Retinal pigment epithelial cell (primary cell): Measurements from ENCODE around the gene FGF8.

Experiments used
- DNase-seq: peaks from one replicate; pipeline ENCODE4 v3.0.0-alpha.2; 2010; ENCODE audit warnings: low read depth
- H3K4me3 ChIP-seq: 2 replicates; pipeline ENCODE4 v1.5.1; 2011; ENCODE audit warnings: mild to moderate bottlenecking, low read length, control low read depth, moderate library complexity
- TF ChIP-seq, protein P1 (sequence below): conservative IDR thresholded peaks from 2 replicates; pipeline ENCODE4 v1.5.1; 2011; ENCODE audit warnings: low read depth, low read length, control low read depth, inconsistent platforms

FGF8 gene

DNA sequence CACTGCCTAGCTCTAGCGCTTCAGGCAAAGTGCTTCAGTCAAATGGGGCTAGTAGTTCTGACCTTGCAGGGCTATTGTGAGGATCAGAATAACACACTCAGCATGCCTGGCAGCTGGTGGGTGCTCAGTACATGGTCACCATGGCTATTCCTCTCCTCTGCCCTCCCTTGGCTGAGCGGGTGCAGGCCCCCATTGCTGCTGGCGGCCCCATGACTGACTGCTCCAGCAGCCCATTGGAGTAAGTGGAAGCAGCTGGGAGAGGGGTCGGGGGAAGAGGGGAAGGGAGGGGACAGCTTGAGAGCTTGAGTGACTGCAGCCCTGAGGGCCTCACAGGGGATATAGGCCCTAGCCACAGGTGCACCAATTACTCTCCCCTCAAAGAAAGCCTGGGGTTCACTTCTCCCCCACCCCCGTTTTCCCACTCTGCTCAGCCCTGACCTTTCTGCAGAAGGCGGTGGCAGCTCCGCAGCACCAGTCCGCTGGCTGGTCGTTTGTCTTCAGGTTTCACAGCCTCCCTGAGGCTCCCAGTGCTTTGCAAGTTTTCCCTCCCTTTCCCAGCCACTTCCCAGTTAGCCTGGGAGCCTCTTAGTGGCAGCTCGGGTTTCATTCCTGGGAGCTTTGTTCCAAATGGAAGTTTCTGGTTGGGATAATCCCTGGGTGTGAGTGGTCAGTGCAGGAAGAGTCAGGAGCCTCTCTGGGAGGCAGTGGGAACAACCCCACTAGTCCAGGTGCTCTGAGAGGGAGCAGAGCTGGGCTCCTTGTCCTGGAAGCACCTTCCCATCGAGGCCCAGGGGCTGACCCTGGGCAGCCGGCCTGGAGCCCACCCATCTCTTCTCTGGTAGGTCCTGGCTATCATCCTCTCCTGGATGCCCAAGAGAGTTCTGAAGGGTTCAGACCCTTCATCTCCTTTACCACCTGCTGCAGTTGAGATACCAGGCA, 16.3 kb downstream of the FGF8 start:
- H3K4me3 ChIP-seq, result no peak overlapping the region
- no peak for DNase-seq
- TF ChIP-seq, protein P1, sequence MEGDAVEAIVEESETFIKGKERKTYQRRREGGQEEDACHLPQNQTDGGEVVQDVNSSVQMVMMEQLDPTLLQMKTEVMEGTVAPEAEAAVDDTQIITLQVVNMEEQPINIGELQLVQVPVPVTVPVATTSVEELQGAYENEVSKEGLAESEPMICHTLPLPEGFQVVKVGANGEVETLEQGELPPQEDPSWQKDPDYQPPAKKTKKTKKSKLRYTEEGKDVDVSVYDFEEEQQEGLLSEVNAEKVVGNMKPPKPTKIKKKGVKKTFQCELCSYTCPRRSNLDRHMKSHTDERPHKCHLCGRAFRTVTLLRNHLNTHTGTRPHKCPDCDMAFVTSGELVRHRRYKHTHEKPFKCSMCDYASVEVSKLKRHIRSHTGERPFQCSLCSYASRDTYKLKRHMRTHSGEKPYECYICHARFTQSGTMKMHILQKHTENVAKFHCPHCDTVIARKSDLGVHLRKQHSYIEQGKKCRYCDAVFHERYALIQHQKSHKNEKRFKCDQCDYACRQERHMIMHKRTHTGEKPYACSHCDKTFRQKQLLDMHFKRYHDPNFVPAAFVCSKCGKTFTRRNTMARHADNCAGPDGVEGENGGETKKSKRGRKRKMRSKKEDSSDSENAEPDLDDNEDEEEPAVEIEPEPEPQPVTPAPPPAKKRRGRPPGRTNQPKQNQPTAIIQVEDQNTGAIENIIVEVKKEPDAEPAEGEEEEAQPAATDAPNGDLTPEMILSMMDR, result no peak

DNA sequence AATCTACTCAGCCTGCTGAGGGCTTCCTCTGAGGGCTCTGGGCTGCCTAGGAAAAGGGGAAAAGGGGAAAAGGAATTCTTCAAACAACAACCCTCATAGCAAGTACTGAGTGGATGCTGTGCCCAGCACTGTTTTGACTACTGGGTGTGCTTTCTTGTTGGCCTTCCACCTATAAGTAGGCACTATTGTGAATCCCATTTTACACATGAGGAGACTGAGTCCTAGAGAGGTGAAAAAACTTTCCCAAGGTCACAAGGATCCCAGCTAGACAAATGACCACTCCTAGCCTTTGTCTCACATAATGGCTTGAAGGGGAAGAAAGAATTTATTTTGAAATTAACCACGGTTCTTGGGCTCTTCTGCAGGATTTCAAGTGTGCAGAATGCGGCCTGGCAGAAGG, 17.1 kb downstream of the FGF8 start:
- no peak for DNase-seq
- TF ChIP-seq, protein P1, result no peak
- H3K4me3 ChIP-seq, result no peak overlapping the region

DNA sequence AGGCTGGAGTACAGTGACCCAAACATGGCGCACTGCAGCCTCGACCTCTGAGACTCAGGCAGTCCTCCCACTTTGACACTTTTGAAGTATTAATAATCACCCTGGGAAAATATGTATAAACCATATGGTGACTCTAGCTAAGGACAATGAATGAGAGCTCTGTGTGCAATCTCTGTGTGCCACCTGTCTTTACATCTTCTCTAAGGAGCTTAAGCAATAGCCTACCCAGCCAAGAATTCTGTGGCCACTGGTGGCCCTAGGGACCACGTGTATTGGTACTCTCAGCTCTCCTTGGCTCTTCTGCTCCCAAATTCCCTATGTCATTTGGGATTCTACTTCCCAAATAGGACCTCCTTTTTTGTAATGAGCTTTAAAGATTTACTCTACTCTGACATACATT, 23.7 kb downstream of the FGF8 start:
- DNase-seq, result no peak
- TF ChIP-seq, protein P1, result no peak
- H3K4me3 ChIP-seq, result no peak overlapping the region

DNA sequence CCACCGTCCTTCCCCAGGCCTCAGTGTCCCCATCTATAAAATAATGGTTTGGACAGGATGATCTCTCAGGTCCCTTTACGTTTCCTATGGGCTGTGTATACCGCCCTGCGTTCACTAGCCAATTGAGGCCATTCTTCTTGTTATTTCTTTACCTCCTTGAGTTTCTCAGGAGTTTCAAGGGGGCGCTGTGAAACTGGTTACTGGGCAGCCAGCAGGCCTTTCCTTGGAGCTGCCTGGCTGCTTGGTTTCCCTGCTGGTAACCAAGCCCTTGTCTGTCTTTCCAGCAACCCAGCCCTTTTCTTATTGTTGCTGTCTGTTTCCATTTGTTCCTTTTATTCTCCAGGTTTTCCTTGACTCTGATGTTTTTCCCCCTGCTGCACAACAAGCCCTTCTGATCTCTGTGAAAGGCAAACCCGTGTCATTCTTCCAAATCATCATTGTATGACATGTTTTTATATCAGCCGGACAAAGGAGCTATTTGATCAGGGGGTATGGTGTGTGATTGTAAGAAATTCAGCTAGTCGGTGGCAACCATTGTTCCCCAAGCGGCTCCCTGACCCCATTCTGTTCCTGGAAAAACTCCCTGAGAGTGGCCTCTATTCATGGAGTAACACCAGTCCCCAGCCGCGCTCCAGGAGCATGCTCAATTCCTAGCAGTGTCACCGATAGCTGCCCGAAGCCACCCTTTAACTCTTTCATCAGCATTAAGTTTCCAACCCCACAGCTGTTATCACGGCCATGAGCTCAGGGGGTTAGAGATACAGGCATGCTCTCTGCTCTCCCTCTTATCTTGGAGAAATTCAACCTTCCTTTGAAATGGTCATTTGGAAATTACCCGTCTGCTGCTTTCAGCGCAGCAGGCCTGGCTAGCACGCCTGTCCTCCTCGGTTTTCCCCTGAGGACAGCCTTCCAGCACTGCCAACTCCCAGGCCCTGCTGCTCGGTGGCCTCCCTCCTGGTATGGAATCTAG, 26.6 kb downstream of the FGF8 start:
- DNase-seq, result no peak
- TF ChIP-seq, protein P1, result peak; percentile 24

DNA sequence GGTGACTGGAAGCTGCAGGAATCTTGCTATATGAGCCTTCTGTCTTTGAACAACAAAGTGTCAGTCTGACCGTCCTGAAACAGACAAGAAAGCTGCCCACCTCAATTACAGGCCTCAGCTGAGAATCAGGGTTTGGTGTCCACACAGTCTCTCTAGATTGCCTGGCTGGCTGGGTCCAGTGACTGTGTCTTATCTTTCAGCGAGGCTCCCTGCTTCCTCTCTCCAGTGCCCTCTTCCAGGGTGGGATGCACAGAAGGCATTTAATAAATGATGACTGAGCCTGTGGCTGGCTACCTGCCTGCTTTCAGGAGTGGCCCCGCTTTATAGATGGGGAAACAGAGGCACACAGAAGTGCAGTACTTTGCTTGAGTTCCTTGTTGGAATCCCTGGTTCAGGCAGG, 27.4 kb downstream of the FGF8 start:
- H3K4me3 ChIP-seq, result no peak overlapping the region
- DNase-seq, result no peak
- TF ChIP-seq, protein P1, result no peak

More for the DNA sequence above, 26.6 kb downstream of the FGF8 start:
- H3K4me3 ChIP-seq, result no peak overlapping the region

DNA sequence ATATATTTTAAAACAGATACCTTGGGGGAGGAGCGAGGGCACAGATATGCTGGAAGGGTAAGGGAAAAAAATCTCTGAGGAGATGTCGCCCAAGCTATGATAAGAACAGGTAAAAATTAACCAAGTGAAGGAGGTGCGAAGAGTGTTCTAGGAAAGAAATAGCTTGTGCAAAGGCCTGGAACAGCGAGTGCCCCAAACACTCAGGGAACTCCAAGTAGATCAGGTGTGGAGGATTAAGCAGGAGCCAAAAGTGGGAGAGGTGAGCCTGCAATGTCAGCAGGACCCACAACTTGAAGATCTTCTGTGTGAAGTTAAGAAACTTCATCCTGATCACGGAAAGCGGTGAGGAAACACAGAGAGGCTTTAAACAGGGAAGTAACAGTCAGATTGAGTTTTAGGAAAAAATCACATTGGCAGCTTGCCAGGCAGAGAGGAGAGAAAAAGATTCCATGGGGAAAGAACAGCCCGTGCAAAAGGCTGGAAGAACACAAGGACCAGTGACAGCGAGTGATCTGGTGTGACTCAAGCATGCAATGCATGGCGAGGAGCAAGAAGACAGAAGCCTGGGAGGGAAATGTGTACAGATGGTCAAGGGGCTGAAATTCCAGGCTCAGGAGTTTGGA, 30.7 kb downstream of the FGF8 start:
- H3K4me3 ChIP-seq, result no peak overlapping the region
- DNase-seq, result no peak
- TF ChIP-seq, protein P1, result no peak
